Measurements from ENCODE around the gene SLC22A14. TPM values are rescaled to one million over a fixed set of nuclear protein-coding genes. Genes with fewer than 3 reads are reported as not detected.
"Not testable (repeated sequence)": the region's sequence is repeated elsewhere in the genome, so short reads cannot be mapped to it uniquely, and the experiment has no call there.

Gene SLC22A14
- total RNA-seq: 1 to 10 TPM in 1 of 4 donors, not detected in 3; 1.2 TPM

- WGBS, 2 donors: 91% methylated on average over 14 of the region's 14 CpGs
- Histone ChIP-seq H3K9me3 (no peaks in the 10 kb centered on the region), H3K4me3 (no peak within 1 kb of the TSS), H3K36me3 (peaks cover 0 to 16% (median 0%) of the 10 kb centered on the region in 3 donors), H3K27ac (no peak within 1 kb of the TSS), H3K27me3 (no peaks in the 10 kb centered on the region), H3K4me1 (no peaks in the 10 kb centered on the region)
- TF ChIP-seq POLR2A (IDR thresholded peaks at IDR 0.05) (no peak), EP300 (IDR thresholded peaks at IDR 0.05) (no peak), CTCF (IDR thresholded peaks at IDR 0.05) (no peak)
- DNase-seq (ENCODE audit: low spot score in 2 of 2): no peak
These were observed at the start of gene SLC22A14 for GRCh38 chr3:38281895-38282686. Gene SLC22A14, plus strand, starts transcription at chr3:38282294. Its CDS starts 23,733 bp downstream, at chr3:38306027.

- 73 to 77% methylated on average over 2 of the region's 2 CpGs for WGBS, 2 donors
- peaks cover 0 to 55% (median 12%) of the 10 kb centered on the region in 3 donors for H3K36me3 ChIP-seq
These were observed 49.4 kb upstream of the SLC22A14 start for GRCh38 chr3:38232701-38233100.

GRCh38 chr3:38235466-38235865, 46.6 kb upstream of the SLC22A14 start:
- H3K36me3 ChIP-seq: peaks cover 3 to 75% (median 16%) of the 10 kb centered on the region in 3 donors
- DNase-seq (ENCODE audit: low spot score in 2 of 2): no peak

More at GRCh38 chr3:38232701-38233100, 49.4 kb upstream of the SLC22A14 start:
- TF ChIP-seq EP300 (IDR thresholded peaks at IDR 0.05) (no peak), POLR2A (IDR thresholded peaks at IDR 0.05) (no peak), CTCF (IDR thresholded peaks at IDR 0.05) (no peak)
- Histone ChIP-seq H3K27me3 (no peaks in the 10 kb centered on the region), H3K4me3 (no peak overlapping the region), H3K4me1 (peaks cover 0 to 8% (median 0%) of the 10 kb centered on the region in 4 donors), H3K9me3 (peaks cover 0 to 6% (median 2%) of the 10 kb centered on the region in 4 donors), H3K27ac (no peak overlapping the region)
- no peak for DNase-seq (ENCODE audit: low spot score in 2 of 2)

GRCh38 chr3:38238416-38239008, 43.6 kb upstream of the SLC22A14 start:
- peaks cover 0 to 23% (median 4%) of the 10 kb centered on the region in 4 donors for H3K9me3 ChIP-seq
- no peaks in the 10 kb centered on the region for H3K27me3 ChIP-seq
- H3K4me1 ChIP-seq: no peaks in the 10 kb centered on the region
- DNase-seq (ENCODE audit: low spot score in 2 of 2): no peak
- H3K36me3 ChIP-seq: peaks cover 3 to 47% (median 16%) of the 10 kb centered on the region in 3 donors
- no peak overlapping the region for H3K27ac ChIP-seq
- no peak overlapping the region for H3K4me3 ChIP-seq
- 96 to 98% methylated on average over 2 of the region's 2 CpGs for WGBS, 2 donors
- no peak for TF ChIP-seq POLR2A (IDR thresholded peaks at IDR 0.05)
- no peak for TF ChIP-seq CTCF (IDR thresholded peaks at IDR 0.05)

More at GRCh38 chr3:38235466-38235865, 46.6 kb upstream of the SLC22A14 start:
- Histone ChIP-seq H3K27me3 (no peaks in the 10 kb centered on the region), H3K4me1 (no peaks in the 10 kb centered on the region), H3K9me3 (peaks cover 0 to 23% (median 4%) of the 10 kb centered on the region in 4 donors), H3K27ac (no peak overlapping the region), H3K4me3 (no peak overlapping the region)
- TF ChIP-seq CTCF (IDR thresholded peaks at IDR 0.05) (no peak), EP300 (IDR thresholded peaks at IDR 0.05) (no peak), POLR2A (IDR thresholded peaks at IDR 0.05) (no peak)

- not testable (repeated sequence) for DNase-seq (ENCODE audit: low spot score in 2 of 2); H3K4me1 ChIP-seq; H3K4me3 ChIP-seq; H3K27me3 ChIP-seq; H3K27ac ChIP-seq
- Histone ChIP-seq H3K9me3 (peaks cover 0 to 16% (median 2%) of the 10 kb centered on the region in 4 donors), H3K36me3 (peaks cover 3 to 38% (median 3%) of the 10 kb centered on the region in 3 donors)
- 98% methylated on average over 4 of the region's 4 CpGs for WGBS, 2 donors
These were observed 39.3 kb upstream of the SLC22A14 start for GRCh38 chr3:38242812-38243211.
